Measurements from ENCODE around the gene SSUH2. TPM values are rescaled to one million over a fixed set of nuclear protein-coding genes. Genes with fewer than 3 reads are reported as not detected.
A peak's percentile ranks its signal among the peaks of the same experiment; 100 is the strongest.
"Not testable (repeated sequence)": the region's sequence is repeated elsewhere in the genome, so short reads cannot be mapped to it uniquely, and the experiment has no call there.

The SSUH2 gene
- total and polyA plus RNA-seq, 9 of the 15 experiments (the other 6 are each of a cell fraction or from before 2014, with no cell fraction given) = 0.04 to 0.17 (median 0.04) TPM; not detected in 6

GRCh38 chr3:8684992-8685391, 40.4 kb upstream of the SSUH2 start:
- H3K9ac ChIP-seq (ENCODE audit: insufficient read depth in 1 of 2, low read depth in 2 of 2, low read length in 2 of 2); H3K36me3 ChIP-seq (ENCODE audit: control insufficient read depth, insufficient read depth, low read length); DNase-seq (ENCODE audit: extremely low read depth in 1 of 4, low spot score in 3 of 4); H3K9me3 ChIP-seq (replicated peaks; ENCODE audit: control insufficient read depth, insufficient read depth, low read depth, low read length); in situ Hi-C loops (cut with MboI); H3K4me2 ChIP-seq (ENCODE audit: insufficient read depth, low read length); H4K20me1 ChIP-seq (replicated peaks; ENCODE audit: control insufficient read depth, insufficient read depth, low read length); H3K9me1 ChIP-seq (ENCODE audit: control insufficient read depth, insufficient read depth, low read length); H3K4me1 ChIP-seq (replicated peaks in 1 of 2; ENCODE audit: control insufficient read depth in 2 of 2, insufficient read depth in 2 of 2, low read length in 2 of 2); H3K4me3 ChIP-seq; POLR2A ChIA-PET; H3K27ac ChIP-seq (ENCODE audit: extremely low read depth, low read depth, low read length); intact Hi-C loops (cut with micrococcal nuclease); H3K79me2 ChIP-seq (ENCODE audit: control insufficient read depth, insufficient read depth, low read length); CTCF ChIA-PET (ENCODE audit: low intra/inter-chr PET ratio); ATAC-seq; BruUV-seq (replicated peaks); FAIRE-seq; H2AFZ ChIP-seq (ENCODE audit: low read depth, low read length): not testable (repeated sequence)
- peaks cover 0 to 22% of the 10 kb centered on the region in 2 experiments; a peak in 2 of 5 replicates for H3K27me3 ChIP-seq (ENCODE audit: control insufficient read depth in 2 of 2, insufficient read depth in 2 of 2, low read length in 2 of 2)
- 7% methylated on average over 6 of the region's 6 CpGs for WGBS (ENCODE audit: insufficient coverage, low coverage, missing lambda C conversion rate)

DNA sequence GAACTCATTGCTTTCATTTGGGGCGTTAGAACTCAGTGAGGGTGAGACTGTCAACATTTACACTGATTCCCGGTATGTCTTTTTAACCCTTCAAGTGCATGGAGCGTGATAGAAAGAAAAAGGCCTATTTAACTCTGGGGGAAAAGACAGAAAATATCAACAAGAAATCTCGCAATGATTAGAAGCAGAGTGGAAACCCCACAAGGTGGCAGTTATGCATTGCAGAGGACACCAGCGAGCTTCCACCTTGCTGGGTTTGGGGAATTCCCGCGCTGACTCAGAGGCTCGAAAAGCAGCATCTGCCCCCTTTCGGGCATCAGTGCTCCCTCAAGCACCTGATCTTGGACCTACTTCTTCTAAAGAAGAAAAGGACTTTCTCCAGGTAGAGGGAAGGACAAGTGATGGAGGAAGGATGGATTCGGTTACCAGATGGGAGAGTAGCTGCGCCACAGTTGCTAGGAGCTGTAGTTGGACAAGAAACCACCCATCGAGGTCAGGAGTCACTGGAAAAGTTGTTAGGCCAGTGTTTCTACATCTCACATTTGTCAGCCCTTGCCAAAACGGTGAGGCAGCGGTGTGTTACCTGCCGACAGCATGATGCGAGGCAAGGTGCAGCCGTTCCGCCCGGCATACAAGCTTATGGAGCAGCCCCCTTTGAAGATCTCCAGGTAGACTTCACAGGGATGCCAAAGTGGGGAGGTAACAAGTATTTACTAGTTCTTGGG, 38.4 kb upstream of the SSUH2 start:
- DNase-seq (ENCODE audit: extremely low read depth in 1 of 4, low spot score in 3 of 4); H4K20me1 ChIP-seq (replicated peaks; ENCODE audit: control insufficient read depth, insufficient read depth, low read length); H3K79me2 ChIP-seq (ENCODE audit: control insufficient read depth, insufficient read depth, low read length); H3K9me1 ChIP-seq (ENCODE audit: control insufficient read depth, insufficient read depth, low read length); BruUV-seq (replicated peaks); H3K4me1 ChIP-seq (replicated peaks in 1 of 2; ENCODE audit: control insufficient read depth in 2 of 2, insufficient read depth in 2 of 2, low read length in 2 of 2); H3K4me2 ChIP-seq (ENCODE audit: insufficient read depth, low read length); H3K9ac ChIP-seq (ENCODE audit: insufficient read depth in 1 of 2, low read depth in 2 of 2, low read length in 2 of 2); H3K27ac ChIP-seq (ENCODE audit: extremely low read depth, low read depth, low read length); H3K36me3 ChIP-seq (ENCODE audit: control insufficient read depth, insufficient read depth, low read length); in situ Hi-C loops (cut with MboI); H3K9me3 ChIP-seq (replicated peaks; ENCODE audit: control insufficient read depth, insufficient read depth, low read depth, low read length); intact Hi-C loops (cut with micrococcal nuclease); ATAC-seq; FAIRE-seq; CTCF ChIA-PET (ENCODE audit: low intra/inter-chr PET ratio); H2AFZ ChIP-seq (ENCODE audit: low read depth, low read length); H3K4me3 ChIP-seq: not testable (repeated sequence)
- POLR2A ChIA-PET = interaction anchor here (0.6 to 0.7 kb wide), 2 partner anchors 26 to 207 kb away, joined by 3 read pairs; no protein-coding TSS in a partner anchor
- peaks cover 0 to 27% of the 10 kb centered on the region in 2 experiments; a peak in 3 of 5 replicates for H3K27me3 ChIP-seq (ENCODE audit: control insufficient read depth in 2 of 2, insufficient read depth in 2 of 2, low read length in 2 of 2)
- 5% methylated on average over 19 of the region's 19 CpGs for WGBS (ENCODE audit: insufficient coverage, low coverage, missing lambda C conversion rate)
- TF ChIP-seq FOSL1 (tag; conservative IDR thresholded peaks at IDR 0.05) (peak; percentile 27; the same call in 1 of the 2 replicates), RAD21 (CRISPR knock-in tag; conservative IDR thresholded peaks at IDR 0.05 in 1 of 2, IDR thresholded peaks at IDR 0.05 in 1 of 2) (peak in 1 of 2 experiments; percentile 27; a peak in 2 of 4 replicates)
- TF ChIP-seq, protein P1, sequence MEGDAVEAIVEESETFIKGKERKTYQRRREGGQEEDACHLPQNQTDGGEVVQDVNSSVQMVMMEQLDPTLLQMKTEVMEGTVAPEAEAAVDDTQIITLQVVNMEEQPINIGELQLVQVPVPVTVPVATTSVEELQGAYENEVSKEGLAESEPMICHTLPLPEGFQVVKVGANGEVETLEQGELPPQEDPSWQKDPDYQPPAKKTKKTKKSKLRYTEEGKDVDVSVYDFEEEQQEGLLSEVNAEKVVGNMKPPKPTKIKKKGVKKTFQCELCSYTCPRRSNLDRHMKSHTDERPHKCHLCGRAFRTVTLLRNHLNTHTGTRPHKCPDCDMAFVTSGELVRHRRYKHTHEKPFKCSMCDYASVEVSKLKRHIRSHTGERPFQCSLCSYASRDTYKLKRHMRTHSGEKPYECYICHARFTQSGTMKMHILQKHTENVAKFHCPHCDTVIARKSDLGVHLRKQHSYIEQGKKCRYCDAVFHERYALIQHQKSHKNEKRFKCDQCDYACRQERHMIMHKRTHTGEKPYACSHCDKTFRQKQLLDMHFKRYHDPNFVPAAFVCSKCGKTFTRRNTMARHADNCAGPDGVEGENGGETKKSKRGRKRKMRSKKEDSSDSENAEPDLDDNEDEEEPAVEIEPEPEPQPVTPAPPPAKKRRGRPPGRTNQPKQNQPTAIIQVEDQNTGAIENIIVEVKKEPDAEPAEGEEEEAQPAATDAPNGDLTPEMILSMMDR (IDR thresholded peaks at IDR 0.05 in 2 of 3, conservative IDR thresholded peaks at IDR 0.05 in 1 of 3; ENCODE audit: insufficient read depth in 2 of 3, low read depth in 1 of 3, low read length in 3 of 3) = peak in 2 of 3 experiments; percentile 22 to 30; a peak in 3 of 6 replicates
- TF ChIP-seq, protein P2, sequence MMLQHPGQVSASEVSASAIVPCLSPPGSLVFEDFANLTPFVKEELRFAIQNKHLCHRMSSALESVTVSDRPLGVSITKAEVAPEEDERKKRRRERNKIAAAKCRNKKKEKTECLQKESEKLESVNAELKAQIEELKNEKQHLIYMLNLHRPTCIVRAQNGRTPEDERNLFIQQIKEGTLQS (IDR thresholded peaks at IDR 0.05) = 0 out of 2 replicates have a peak, but pooled peaks have one; percentile 14
- TF ChIP-seq, protein P2 (CRISPR knock-in tag; conservative IDR thresholded peaks at IDR 0.05) = not testable (repeated sequence)

Data from K562 (cell line).